PC-3 (cell line): ENCODE data around the gene GLIPR2. TPM values are rescaled to one million over a fixed set of nuclear protein-coding genes. Genes with fewer than 3 reads are reported as not detected.

Source experiments
- ATAC-seq: fragments of 200-7000 bp; cut with Tn5 transposase; 2 replicates; pipeline ENCODE4 v1.9.1; 2020; ENCODE audit warnings: mild to moderate bottlenecking, moderate library complexity
- BruUV-seq: library from RNA; stranded (reverse); fragments of 400-500 nt; replicated peaks from 2 replicates; lab custom pipeline; 2021; lab: Mats Ljungman, UMichigan
- CTCF ChIA-PET: fragments of 300-600 bp; sonication (Branson Sonifier 250); formaldehyde crosslinking; loops from one replicate; lab custom pipeline; 2022; ENCODE audit warnings: antibody characterized with exemption; lab: Charles Lee
- POLR2A ChIA-PET: fragments of 300-600 bp; sonication (Branson Sonifier 250); formaldehyde crosslinking; loops from one replicate; lab custom pipeline; 2022; ENCODE audit warnings: antibody characterized with exemption; ENCODE audit not compliant: unreplicated experiment; lab: Charles Lee
- DNase-seq: peaks from one replicate; pipeline ENCODE4 v3.0.0-alpha.2; 2015
- H2AFZ ChIP-seq: fragments of 300-600 bp; sonication (generic); 2 replicates; pipeline ENCODE4 v1.6.0; 2016; ENCODE audit warnings: antibody characterized with exemption, low read length
- H3F3A ChIP-seq: fragments of 300-600 bp; sonication (generic); one replicate; pipeline ENCODE4 v1.6.0; 2017; ENCODE audit warnings: antibody characterized with exemption, low read length, control low read depth, mild to moderate bottlenecking; ENCODE audit not compliant: unreplicated experiment
- H3K27ac ChIP-seq: fragments of 300-600 bp; sonication (generic); 2 replicates; pipeline ENCODE4 v1.5.1; 2016; ENCODE audit warnings: mild to moderate bottlenecking, low read length
- H3K27me3 ChIP-seq: fragments of 300-600 bp; sonication (generic); 2 replicates; pipeline ENCODE4 v1.6.1; 2016; ENCODE audit warnings: low read length, mixed read lengths
- H3K36me3 ChIP-seq: fragments of 300-600 bp; sonication (generic); 2 replicates; pipeline ENCODE4 v1.6.1; 2016; ENCODE audit warnings: low read depth, mixed run types, low read length, mixed read lengths
- H3K4me1 ChIP-seq: fragments of 300-600 bp; sonication (generic); 2 replicates; pipeline ENCODE4 v1.5.1; 2016; ENCODE audit warnings: low read length; ENCODE audit not compliant: insufficient read depth
- H3K4me2 ChIP-seq: fragments of 300-600 bp; sonication (generic); 2 replicates; pipeline ENCODE4 v1.6.0; 2016; ENCODE audit warnings: low read length
- H3K4me3 ChIP-seq: fragments of 300-600 bp; sonication (generic); 2 replicates; pipeline ENCODE4 v1.5.1; 2016; ENCODE audit warnings: mild to moderate bottlenecking, low read length, mixed read lengths
- H3K79me2 ChIP-seq: fragments of 300-600 bp; sonication (generic); 2 replicates; pipeline ENCODE4 v1.6.1; 2017; ENCODE audit warnings: low read length, mixed read lengths
- H3K9ac ChIP-seq: fragments of 300-600 bp; sonication (generic); 2 replicates; pipeline ENCODE4 v1.6.0; 2016; ENCODE audit warnings: mild to moderate bottlenecking, low read length
- H3K9me2 ChIP-seq: fragments of 300-600 bp; sonication (generic); replicated peaks from 2 replicates; pipeline ENCODE4 v1.6.1; 2016; ENCODE audit warnings: mixed run types, low read length, mixed read lengths
- H3K9me3 ChIP-seq: fragments of 300-600 bp; sonication (generic); 2 replicates; pipeline ENCODE4 v1.6.1; 2016; ENCODE audit warnings: low read length, mixed read lengths
- H4K20me1 ChIP-seq: fragments of 300-600 bp; sonication (generic); 2 replicates; pipeline ENCODE4 v1.6.1; 2016; ENCODE audit warnings: low read length, mixed read lengths
- CTCF ChIP-seq: fragments of 300-600 bp; sonication (generic); conservative IDR thresholded peaks from 2 replicates; pipeline ENCODE4 v1.5.1; 2017; ENCODE audit warnings: antibody characterized with exemption, low read depth, mild to moderate bottlenecking, low read length
- EZH2 ChIP-seq: fragments of 300-600 bp; sonication (generic); IDR thresholded peaks from one replicate; pipeline ENCODE4 v1.6.1; 2017; ENCODE audit warnings: antibody characterized with exemption, mild to moderate bottlenecking, low read length; ENCODE audit not compliant: unreplicated experiment
- EZH2phosphoT487 ChIP-seq: fragments of 300-600 bp; sonication (generic); IDR thresholded peaks from 2 replicates; pipeline ENCODE4 v1.6.1; 2018; ENCODE audit warnings: mild to moderate bottlenecking, antibody characterized with exemption, low read length, borderline replicate concordance
- intact Hi-C: fragments of 100-400 bp; cut with micrococcal nuclease; formaldehyde crosslinking; loops from 2 replicates; pipeline ENCODE4 v1.9.0; 2023
- total RNA-seq: library from RNA; depleted of rRNA; stranded (reverse); fragments of >200 nt; gene quantifications from 2 replicates; pipeline ENCODE4 v1.2.3, GENCODE V29; 2014

The GLIPR2 gene
- total RNA-seq, 1 experiment from 2014 or later = 6.7 TPM

- intact Hi-C loops = no loop called here
- no peaks in the 10 kb centered on the region for H3K79me2 ChIP-seq
- H4K20me1 ChIP-seq = no peaks in the 10 kb centered on the region
- H3K4me1 ChIP-seq = 0 out of 2 replicates have a peak, but pooled peaks cover 6% of the 10 kb centered on the region
- H3K27me3 ChIP-seq = no peaks in the 10 kb centered on the region
- no peak overlapping the region for H3K4me3 ChIP-seq
- BruUV-seq = no TSS peak
- TF ChIP-seq CTCF = no peak
- no peak for TF ChIP-seq EZH2phosphoT487
- no peak for TF ChIP-seq EZH2
- no peaks in the 10 kb centered on the region for H3K36me3 ChIP-seq
- H3K9me3 ChIP-seq = no peaks in the 10 kb centered on the region
- no peaks in the 10 kb centered on the region for H3K9me2 ChIP-seq
- no peak overlapping the region for H3K4me2 ChIP-seq
- H3F3A ChIP-seq = no peaks in the 10 kb centered on the region
- no peak overlapping the region for H3K9ac ChIP-seq
- ATAC-seq = no peak
- ChIA-PET POLR2A (no interaction called here), CTCF (no interaction called here)
- DNase-seq = no peak
- no peak overlapping the region for H2AFZ ChIP-seq
- H3K27ac ChIP-seq = no peak overlapping the region
These were observed 15.8 kb upstream of the GLIPR2 start for GRCh38 chr9:36120705-36121104.

- H3F3A ChIP-seq = no peaks in the 10 kb centered on the region
- no peaks in the 10 kb centered on the region for H4K20me1 ChIP-seq
- no peak overlapping the region for H3K4me2 ChIP-seq
- no peak overlapping the region for H3K4me3 ChIP-seq
- H2AFZ ChIP-seq = no peak overlapping the region
- H3K27ac ChIP-seq = no peak overlapping the region
- no TSS peak for BruUV-seq
- intact Hi-C loops = no loop called here
- DNase-seq (no peak), ATAC-seq (no peak)
- no peaks in the 10 kb centered on the region for H3K27me3 ChIP-seq
- ChIA-PET POLR2A (no interaction called here), CTCF (no interaction called here)
- no peaks in the 10 kb centered on the region for H3K36me3 ChIP-seq
- no peaks in the 10 kb centered on the region for H3K9me2 ChIP-seq
- H3K4me1 ChIP-seq = 0 out of 2 replicates have a peak, but pooled peaks cover 6% of the 10 kb centered on the region
- H3K9ac ChIP-seq = no peak overlapping the region
- no peaks in the 10 kb centered on the region for H3K9me3 ChIP-seq
- no peak for TF ChIP-seq EZH2phosphoT487
- no peak for TF ChIP-seq CTCF
- TF ChIP-seq EZH2 = no peak
- no peaks in the 10 kb centered on the region for H3K79me2 ChIP-seq
These were observed 14.6 kb upstream of the GLIPR2 start for GRCh38 chr9:36121971-36122370.

GRCh38 chr9:36123515-36123914 is 13.0 kb upstream of the GLIPR2 start:
- TF ChIP-seq EZH2 (no peak), CTCF (no peak), EZH2phosphoT487 (no peak)
- no peaks in the 10 kb centered on the region for H3K36me3 ChIP-seq
- H3K4me1 ChIP-seq = 0 out of 2 replicates have a peak, but pooled peaks cover 6% of the 10 kb centered on the region
- H3K9ac ChIP-seq = no peak overlapping the region
- H3K27ac ChIP-seq = no peak overlapping the region
- no peaks in the 10 kb centered on the region for H3K27me3 ChIP-seq
- no peaks in the 10 kb centered on the region for H3K9me2 ChIP-seq
- H3K9me3 ChIP-seq = no peaks in the 10 kb centered on the region
- H4K20me1 ChIP-seq = no peaks in the 10 kb centered on the region
- no peaks in the 10 kb centered on the region for H3F3A ChIP-seq
- DNase-seq (no peak), ATAC-seq (no peak)
- no peak overlapping the region for H3K4me3 ChIP-seq
- no peak overlapping the region for H3K4me2 ChIP-seq
- no TSS peak for BruUV-seq
- ChIA-PET CTCF (no interaction called here), POLR2A (no interaction called here)
- H2AFZ ChIP-seq = no peak overlapping the region
- H3K79me2 ChIP-seq = no peaks in the 10 kb centered on the region
- intact Hi-C loops = no loop called here
